NCI-H1417 treated with DMSO at 0.1 percent for 48 hours (cell line): ENCODE results near the gene KIAA1191.
A peak's percentile ranks its signal among the peaks of the same experiment; 100 is the strongest.
"Not testable (repeated sequence)": the region's sequence is repeated elsewhere in the genome, so short reads cannot be mapped to it uniquely, and the experiment has no call there.

Source experiments
- DNase-seq: peaks from one replicate; lab custom pipeline; 2025; lab: John Stamatoyannopoulos, UW

The KIAA1191 gene, protein sequence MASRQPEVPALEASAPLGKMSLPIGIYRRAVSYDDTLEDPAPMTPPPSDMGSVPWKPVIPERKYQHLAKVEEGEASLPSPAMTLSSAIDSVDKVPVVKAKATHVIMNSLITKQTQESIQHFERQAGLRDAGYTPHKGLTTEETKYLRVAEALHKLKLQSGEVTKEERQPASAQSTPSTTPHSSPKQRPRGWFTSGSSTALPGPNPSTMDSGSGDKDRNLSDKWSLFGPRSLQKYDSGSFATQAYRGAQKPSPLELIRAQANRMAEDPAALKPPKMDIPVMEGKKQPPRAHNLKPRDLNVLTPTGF

DNA sequence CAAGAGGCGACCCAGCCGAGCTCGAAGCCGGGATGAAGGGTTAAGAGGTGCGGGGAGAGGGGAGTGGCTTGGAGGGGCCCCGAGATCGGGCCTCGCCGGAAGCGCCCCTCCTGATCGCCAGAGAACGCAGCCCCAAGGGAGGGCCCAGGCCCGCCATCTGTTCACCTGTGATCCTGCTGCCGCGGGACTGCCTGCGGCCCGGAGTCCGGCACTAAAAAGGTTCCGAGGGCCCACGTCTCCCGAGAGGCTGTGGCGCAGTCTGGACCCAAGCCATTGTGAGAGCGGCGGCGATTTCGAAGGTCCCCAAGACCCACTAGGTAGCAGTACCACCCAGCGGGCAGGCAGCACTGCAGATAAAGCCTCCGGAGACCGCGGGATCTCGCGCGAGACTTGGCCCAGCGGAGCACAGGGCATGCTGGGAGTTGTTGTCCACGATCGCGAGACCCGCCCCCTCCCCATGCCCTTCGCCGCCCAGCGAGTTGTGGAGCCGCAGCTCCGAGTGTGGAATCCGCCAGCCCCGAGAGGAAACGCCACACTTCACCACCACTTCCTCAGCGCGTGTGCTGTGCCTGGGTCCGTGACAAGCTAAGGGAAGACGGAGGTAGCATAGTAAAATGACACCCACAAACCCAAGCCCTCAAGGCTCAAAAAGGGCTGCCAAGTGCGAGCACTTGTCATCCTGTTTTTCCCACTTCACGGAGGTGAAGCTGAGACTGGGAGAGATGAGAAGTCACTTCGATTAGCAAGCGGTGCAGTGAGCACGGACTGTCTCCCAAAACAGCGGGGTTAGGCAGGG is at the start of gene KIAA1191:
KIAA1191 (minus strand) TSS at position 328 of the 796 bp plus-strand sequence. CDS start 2,256 bp downstream, outside the sequence.
- DNase-seq, result peak; percentile 15

DNA sequence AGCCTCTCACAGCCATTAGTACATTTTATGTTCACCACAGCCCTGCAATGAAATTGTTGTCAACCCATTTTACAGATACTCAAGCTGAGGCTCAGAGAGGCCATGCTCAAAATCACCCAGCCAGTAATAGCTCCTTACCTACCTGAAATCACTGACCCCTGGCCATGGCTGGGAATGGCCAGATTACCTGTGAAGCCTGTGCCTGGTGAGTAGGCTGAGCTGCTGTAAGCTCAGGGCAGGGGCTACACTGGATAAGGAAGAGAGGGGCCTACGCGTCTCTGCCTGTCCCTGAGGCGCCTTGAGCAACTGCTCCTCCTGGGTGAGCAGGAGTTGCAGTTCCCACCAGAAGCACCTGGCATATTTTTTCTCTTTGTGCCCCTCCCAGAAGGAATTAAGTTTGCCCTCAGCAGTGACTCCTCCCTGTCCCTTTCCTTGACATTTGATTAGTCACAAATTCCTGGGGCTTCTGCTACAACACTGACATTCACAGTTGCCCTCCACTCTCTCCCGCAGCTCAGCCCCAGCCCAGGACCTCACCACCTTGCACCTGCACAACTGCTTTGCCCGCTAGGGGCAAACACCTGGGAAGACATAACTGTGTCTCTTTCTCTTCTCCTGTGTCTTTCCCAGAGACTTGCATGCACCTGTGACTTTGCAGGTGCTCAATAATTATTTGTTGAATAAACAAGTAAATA is 49.1 kb upstream of the KIAA1191 start:
- DNase-seq, result no peak

DNA sequence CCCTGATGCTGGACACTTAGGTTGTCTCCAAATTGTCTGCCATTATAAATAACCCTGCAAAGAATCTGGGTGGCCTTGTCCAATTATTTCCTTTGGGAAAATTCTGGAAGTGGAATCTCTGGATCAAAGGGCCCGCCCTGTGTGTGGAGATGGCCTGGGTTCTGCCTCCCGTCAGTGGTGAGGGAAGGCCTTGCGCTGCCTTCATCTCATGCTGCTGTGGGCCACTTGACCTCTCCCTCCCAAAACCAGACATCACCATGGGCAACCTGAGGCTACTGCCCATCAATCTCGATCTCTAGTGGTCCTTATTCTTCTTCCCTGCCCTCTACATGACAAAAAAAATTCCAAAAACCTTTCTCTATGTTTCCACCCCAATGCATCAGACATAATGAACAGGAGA is 48.2 kb upstream of the KIAA1191 start:
- no peak for DNase-seq

DNA sequence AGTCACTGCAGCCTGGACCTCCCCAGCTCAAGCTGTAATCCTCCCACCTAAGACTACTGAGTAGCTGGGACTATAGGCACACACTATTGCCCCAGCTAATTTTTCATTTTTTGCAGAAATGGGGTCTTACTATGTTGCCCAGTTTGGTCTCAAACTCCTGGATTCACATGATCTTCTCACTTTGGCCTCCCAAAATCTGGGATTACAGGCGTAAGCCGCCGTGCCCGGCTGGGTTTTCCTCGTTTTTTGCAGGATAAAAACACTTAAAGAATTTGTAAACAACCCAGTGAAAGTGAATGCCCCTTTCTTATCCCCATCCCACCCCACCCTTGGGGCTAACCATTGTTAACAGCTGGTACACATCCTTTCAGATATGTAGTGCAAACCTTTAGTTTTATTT is 47.0 kb upstream of the KIAA1191 start:
- DNase-seq, result no peak

DNA sequence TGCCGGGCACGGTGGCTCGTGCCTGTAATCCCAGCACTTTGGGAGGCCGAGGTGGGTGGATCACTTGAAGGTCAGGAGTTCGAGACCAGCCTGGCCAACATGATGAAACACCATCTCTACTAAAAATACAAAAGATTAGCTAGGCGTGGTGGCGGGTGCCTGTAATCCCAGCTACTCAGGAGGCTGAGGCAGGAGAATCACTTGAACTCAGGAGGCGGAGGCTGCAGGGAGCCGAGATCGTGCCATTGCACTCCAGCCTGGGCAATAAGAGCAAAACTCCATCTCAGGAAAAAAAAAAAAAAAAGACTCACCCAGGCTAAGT is 46.6 kb upstream of the KIAA1191 start:
- DNase-seq, result not testable (repeated sequence)

DNA sequence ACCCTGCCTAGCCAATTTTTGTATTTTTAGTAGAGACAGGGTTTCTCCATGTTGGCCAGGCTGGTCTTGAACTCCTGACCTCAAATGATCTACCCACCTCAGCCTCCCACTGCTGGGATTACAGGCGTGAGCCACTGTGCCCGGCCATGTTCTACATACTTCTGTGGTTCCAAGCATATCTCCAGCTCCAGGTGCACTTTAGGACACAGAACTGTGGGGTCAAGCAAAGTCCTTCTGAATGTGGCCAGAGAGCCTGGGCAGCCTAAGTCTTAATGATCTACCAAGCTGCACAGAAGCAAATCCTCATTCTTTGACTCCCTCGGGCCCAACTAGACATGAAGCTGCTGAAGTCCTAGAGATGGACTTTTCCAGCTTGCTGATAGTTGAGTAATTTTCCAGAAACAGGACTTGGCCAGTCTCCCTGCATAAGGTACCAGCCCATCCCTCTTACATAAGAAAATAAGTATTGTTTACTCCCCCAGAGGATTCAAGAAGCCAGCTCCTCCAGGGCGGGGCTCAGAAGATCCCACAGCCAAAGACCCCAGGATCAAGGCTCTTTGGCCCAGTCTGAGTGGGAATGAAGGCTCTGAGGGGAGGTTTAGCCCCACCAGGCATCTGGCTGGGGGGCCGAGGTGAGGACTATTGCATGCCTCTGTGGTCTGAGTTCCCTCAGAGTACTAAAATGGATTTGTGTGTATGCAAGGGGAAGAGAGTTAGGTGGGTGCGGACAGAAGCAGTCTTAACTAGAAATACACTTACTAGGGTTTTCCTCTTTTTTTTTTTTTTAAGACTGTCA is 46.1 kb upstream of the KIAA1191 start:
- no peak for DNase-seq

DNA sequence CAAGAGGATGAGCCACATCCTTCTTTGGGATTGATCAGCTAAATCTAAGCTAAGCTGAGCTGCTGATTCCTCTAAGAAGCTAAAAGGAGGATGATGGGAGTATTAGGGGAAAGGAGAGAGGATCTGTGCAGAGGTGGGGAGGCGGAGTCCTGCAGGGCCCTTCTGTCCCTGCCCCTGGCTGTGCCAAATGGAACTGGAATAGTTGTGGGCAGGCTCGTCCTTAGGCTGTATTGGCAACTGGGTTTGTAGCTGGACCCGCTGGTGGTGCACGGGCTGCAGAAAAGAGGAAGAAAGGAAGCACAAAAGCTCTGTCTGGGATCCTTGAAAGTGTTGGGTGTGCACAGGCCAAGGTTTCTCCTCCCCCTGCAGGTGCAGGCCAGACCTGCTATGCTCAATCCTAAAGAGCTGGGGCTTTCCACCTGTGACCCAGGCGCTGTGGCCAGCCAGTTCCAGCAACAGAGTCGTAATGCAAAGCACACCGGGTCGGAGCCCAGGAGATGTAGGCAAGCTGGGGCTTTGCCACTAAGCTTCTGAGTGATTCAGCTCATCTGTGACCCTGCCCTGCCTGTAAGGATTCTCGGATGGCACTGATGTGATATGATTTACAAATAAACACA is 45.0 kb upstream of the KIAA1191 start:
- no peak for DNase-seq

DNA sequence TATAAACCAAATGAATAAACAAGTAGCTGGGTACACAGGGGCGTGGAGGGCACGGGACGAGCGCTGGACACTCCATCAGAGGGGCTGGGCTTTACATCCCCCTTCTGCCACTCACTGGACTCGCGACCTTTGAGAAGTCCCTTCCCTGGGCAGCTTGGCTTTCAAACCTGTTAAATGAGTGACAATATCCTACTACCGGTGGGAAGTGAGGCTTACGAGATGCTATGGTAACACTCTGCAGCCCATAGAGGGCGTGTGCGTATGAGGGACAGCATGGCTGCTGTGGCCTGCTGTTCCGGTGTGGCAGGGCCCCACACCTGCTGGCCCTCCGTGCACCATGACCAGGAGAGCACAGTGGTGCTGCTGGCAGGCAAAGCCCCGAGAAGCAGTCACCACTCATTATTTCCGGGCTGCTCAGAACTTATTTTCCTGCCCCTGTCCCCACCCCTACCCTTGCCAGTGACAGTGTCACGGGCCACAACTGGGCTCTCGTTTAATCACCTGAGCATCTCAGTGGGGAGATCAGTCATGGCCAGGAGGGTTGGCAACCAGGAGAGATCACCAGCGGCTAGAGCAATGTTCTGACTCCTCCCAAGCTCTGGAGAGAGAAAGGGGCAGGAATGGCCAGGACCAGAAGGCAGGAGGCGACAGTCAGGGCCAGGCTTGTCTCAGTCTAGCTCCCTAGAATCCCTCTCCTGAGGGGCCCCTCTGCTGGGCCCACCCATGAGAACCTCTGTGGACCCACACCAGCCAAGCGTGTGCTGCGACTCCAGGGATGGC is 44.3 kb upstream of the KIAA1191 start:
- DNase-seq, result no peak

DNA sequence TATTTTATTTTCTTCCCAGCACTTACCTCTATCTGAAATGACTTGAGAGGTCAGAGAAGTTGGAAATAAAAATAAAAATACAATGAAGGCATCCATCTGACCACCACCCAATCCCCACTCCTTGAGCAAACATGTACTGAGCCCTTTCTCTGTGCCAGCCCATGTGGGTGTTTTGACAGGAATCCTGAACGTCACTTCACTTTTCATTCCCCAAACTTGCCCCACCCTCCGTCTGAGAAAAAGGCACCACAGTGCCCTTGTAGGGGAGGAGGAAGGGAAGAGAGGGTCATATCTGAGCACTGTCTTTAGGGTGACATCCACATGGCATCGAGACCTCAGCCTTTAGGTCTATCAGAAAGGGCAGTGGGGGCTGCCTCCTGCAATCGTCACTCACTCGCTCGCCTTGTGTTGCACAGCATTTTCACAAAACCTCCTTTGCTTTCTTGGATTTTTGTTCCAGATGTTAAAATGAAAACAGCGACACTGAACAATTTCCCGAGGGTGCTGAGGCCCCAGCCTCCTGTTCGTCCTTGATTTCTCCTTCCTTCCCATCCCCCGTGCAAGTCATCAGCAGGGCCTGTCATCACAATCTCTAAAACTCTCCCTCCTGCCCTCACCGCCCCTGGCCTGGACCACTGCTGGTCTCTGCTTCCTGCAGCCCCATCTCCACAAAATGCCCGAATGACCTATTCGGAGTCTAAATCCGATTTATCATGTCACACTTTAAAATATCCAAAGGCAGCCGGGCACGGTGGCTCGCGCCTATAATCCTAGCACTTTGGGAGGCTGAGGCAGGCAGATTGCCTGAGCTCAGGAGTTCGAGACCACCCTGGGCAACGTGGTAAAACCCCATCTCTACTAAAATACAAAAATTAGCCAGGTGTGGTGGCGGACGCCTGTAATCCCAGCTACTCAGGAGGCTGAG is 40.0 kb upstream of the KIAA1191 start:
- no peak for DNase-seq

DNA sequence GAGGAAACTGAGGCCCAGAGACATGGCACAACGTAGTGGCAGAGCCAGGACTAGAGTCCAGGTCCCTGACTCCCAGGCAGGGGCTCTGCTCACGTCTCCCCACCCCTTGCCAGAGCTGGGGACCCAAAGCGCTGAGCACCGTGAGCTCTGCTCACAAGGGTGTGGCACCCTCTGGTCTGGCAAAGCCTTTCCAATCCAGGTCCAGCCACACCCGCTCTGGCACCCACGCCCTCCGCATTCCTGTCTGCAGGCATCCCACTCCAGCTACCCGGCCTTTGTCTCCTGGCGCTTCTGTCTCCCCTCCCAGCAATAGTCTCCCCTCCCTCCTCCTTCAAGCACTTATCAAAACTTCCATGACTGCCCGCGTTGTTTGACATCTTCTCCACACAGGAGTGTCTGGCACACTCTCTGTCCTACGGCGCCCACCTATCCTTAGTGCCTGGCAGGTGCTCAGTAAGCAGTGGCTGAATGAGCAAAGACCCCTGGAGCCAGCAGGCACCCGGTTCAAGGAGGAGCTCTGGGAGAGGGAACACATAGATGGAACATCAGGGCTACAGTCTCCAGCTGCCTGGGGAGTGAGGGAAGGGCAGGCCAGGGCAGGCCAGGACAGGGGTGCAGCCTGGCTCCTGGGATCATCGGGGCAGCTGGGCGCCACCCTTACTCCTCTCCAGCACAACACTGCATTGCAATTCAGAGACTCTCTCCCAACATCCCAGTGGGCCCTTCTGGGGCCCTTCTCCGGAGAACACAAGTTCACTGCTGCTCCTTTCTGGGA is 39.0 kb upstream of the KIAA1191 start:
- DNase-seq, result no peak

DNA sequence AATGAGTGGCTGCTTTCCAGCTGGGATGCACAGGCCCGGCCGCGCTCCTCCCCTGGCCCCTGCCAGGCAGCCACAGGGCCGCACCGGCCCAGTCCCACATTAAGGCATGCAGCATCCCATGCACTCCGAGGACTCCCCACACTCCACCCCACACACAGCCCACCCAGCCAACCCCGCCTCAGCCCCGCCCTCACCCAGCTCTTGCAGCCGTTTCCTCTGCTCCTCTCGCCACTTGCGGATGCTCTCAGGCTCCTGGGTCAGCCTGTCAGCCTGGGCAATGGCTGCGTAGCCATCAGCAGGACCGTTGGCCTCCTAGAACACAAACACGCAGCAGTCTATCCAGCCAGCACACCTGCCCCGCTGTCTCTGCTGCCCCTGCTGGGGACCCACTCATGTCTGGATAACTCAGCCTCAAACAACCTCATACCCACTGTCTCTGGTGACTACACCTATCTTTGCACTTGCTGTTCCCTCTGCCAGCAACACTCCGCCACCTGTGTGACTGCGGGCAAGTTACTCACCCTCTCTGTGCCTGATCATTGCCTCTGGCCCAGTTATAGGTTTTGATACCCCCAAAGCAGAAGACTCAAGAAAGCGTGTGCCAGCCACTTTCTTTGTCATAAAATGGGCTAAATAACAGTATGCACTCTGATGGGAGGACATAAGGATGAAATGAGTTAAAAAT is 36.3 kb upstream of the KIAA1191 start:
- no peak for DNase-seq

DNA sequence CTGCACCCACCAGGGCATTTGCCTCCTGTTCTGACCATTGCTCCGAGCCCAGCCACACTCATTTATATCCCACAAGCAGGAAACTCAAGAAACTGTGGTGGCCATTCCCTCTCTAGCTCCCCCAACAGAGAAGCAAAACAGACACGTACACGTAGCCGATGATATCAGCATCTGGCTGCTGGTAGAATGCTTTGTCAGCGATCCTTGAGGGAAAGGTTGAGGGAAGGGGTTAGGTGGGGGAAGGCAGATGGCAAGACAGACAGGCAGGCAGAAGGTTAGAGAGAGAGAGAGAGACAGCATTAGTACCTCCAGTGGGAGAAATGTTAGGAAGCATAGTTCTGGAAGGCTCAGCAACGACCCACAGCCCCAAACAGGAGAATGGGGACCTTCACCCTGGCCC is 34.8 kb upstream of the KIAA1191 start:
- no peak for DNase-seq

DNA sequence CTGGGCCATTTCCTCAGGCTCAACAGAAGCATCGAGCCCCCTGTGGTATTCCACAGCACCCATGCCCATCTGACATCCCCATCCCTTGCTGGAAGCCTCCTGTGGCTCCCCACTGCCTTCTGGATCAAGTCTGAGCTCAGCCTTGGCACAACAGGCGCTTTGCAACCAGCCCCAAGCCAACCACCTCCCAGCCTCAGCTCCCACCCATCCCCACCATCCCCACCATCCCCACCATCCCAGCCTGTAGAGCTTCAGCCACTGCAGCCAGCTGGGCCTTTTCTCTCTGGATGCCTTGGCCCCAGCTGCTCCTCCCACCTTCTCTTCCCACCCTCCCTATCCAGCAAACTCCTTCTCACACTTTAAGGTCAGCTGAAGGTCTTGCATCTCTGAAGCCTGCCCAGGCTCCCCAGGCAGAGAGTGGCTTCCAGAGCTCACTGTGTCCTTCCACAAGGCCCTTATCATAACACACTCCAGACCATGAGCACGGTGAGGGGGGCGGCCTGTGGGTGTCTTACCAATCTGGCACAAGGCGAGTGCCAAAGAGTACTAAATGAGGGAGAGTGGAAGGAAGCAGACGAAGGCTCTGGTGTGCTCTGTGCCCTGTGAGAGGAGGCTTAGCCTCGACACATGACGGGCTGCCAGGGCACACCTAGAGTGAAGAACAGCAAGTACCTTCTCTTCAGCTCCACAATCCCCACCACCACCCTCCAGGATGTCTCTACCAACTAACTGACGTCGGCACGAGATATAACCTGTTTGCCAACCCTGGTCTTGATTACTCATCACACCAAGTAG is 33.5 kb upstream of the KIAA1191 start:
- DNase-seq, result no peak

DNA sequence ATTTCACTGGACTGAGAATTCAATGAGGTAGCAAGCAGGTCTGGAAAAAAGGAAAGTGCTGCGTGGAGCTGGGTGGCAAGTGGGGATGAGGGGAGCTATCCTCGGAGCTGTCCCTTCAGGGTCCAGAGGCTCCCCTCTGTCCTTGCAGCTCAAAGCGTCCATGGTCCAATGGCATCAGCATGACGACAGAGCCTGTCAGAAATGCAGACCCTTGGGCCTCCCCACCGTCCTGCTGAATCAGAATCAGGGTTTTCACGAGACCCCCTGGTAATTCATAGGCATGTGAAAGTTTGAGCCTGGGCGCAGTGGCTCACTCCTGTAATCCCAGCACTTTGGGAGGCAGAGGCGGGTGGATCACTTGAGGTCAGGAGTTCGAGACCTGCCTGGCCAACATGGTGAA is 32.5 kb upstream of the KIAA1191 start:
- no peak for DNase-seq

DNA sequence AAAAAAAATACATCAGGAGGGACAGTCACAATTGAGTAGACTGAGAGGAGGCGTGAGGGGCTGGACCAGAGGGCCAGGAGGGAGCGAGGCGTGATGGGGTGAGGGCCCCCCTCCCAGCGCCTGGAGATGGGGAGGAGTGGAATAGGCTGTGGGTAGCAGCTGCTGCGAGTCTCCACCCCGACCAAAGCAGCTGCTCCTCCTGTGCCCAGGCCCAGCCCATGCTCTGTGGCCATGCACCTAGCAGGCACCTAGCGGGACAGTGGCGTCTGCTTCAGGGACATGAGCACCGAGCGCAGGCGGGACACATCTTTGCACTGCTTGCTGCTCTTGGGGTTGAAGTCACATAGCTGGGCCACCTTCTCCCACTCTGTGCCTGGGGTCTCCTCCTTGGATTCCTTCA is 31.0 kb upstream of the KIAA1191 start:
- DNase-seq, result no peak

DNA sequence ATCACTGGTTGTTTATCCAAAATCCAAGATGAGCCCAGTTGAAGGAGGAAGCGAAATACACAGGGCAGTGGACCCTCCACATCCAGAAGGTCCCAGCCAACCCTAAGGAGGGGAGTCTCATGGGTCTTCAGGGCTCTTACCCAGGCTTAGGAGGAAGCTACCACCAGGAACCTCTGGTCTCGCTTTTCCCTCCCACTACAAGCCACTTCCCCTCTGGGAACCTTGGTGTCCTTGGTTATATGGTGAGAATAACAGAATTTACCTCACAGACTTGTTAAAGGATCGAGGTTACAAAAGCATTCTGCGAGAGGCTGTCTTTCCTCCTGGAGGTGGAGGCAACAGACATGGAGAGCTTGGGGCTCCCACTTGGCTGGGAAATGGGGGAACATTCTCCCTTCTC is 30.4 kb upstream of the KIAA1191 start:
- no peak for DNase-seq

DNA sequence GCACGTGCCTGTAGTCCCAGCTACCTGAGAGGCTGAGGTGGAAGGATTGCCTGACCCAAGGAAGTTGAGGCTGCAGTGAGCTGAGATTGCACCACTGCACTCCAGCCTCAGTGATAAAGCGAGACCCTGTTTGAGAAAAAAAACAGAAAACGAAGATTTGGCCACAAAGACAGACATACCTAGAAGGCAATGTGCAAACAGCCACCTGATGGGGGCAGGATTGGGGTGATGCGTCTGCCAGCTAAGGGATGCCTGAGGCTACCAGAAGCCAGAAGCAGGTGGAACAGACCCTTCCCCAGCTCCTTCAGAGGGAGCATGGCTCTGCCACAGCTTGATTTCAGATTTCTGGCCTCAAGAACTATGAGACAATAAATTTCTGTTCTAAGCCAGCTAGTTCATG is 29.9 kb upstream of the KIAA1191 start:
- DNase-seq, result no peak
